Rectal smooth muscle tissue (tissue), 1 donor: ENCODE data around the gene DIP2C.
"Not testable (repeated sequence)": the region's sequence is repeated elsewhere in the genome, so short reads cannot be mapped to it uniquely, and the experiment has no call there.

Experiments
- H3K27ac ChIP-seq: one replicate; pipeline ENCODE4 v1.7.0; 2013; ENCODE audit warnings: low read depth, low read length, inconsistent platforms
- H3K27me3 ChIP-seq: one replicate; pipeline ENCODE4 v1.7.0; 2013; ENCODE audit warnings: low read length; ENCODE audit not compliant: control insufficient read depth, insufficient read depth
- H3K36me3 ChIP-seq: one replicate; pipeline ENCODE4 v1.7.0; 2013; ENCODE audit warnings: low read length; ENCODE audit not compliant: control insufficient read depth, insufficient read depth
- H3K4me1 ChIP-seq: one replicate; pipeline ENCODE4 v1.7.0; 2013; ENCODE audit warnings: low read length; ENCODE audit not compliant: control insufficient read depth, insufficient read depth
- H3K4me3 ChIP-seq: one replicate; pipeline ENCODE4 v1.7.0; 2013; ENCODE audit warnings: low read length
- H3K9ac ChIP-seq: one replicate; pipeline ENCODE4 v1.7.0; 2013; ENCODE audit warnings: low read length

DIP2C gene

GRCh38 chr10:454860-455259 lies 234.6 kb downstream of the DIP2C start:
- no peaks in the 10 kb centered on the region for H3K36me3 ChIP-seq
- no peak overlapping the region for H3K9ac ChIP-seq
- no peaks in the 10 kb centered on the region for H3K27me3 ChIP-seq
- peaks cover 36% of the 10 kb centered on the region for H3K4me1 ChIP-seq
- H3K27ac ChIP-seq, result peak overlapping the region; percentile 73
- H3K4me3 ChIP-seq, result no peak overlapping the region

- Histone ChIP-seq H3K27me3 (no peaks in the 10 kb centered on the region), H3K4me1 (peaks cover 36% of the 10 kb centered on the region), H3K27ac (peak overlapping the region; percentile 73), H3K4me3 (no peak overlapping the region), H3K36me3 (no peaks in the 10 kb centered on the region), H3K9ac (no peak overlapping the region)
Observed at GRCh38 chr10:453647-454046, 235.8 kb downstream of the DIP2C start.

GRCh38 chr10:452512-453426 lies 236.7 kb downstream of the DIP2C start:
- Histone ChIP-seq H3K27ac (peak overlapping the region; percentile 73), H3K9ac (no peak overlapping the region), H3K4me1 (peaks cover 29% of the 10 kb centered on the region), H3K27me3 (no peaks in the 10 kb centered on the region), H3K4me3 (no peak overlapping the region), H3K36me3 (no peaks in the 10 kb centered on the region)

- no peaks in the 10 kb centered on the region for H3K27me3 ChIP-seq
- H3K27ac ChIP-seq, result peak overlapping the region; percentile 73
- no peak overlapping the region for H3K4me3 ChIP-seq
- H3K9ac ChIP-seq, result no peak overlapping the region
- H3K4me1 ChIP-seq, result peaks cover 25% of the 10 kb centered on the region
- no peaks in the 10 kb centered on the region for H3K36me3 ChIP-seq
Observed at GRCh38 chr10:451856-452255, 237.6 kb downstream of the DIP2C start.

- H3K4me3 ChIP-seq, result no peak overlapping the region
Observed at GRCh38 chr10:451021-451471, 238.4 kb downstream of the DIP2C start.

GRCh38 chr10:450463-450862 lies 239.0 kb downstream of the DIP2C start:
- Histone ChIP-seq H3K4me1 (peaks cover 18% of the 10 kb centered on the region), H3K4me3 (no peak overlapping the region), H3K27ac (no peak overlapping the region), H3K27me3 (no peaks in the 10 kb centered on the region), H3K9ac (no peak overlapping the region), H3K36me3 (no peaks in the 10 kb centered on the region)

More at GRCh38 chr10:451021-451471, 238.4 kb downstream of the DIP2C start:
- peak overlapping the region; percentile 73 for H3K27ac ChIP-seq
- no peaks in the 10 kb centered on the region for H3K27me3 ChIP-seq
- H3K36me3 ChIP-seq, result no peaks in the 10 kb centered on the region
- H3K9ac ChIP-seq, result no peak overlapping the region
- H3K4me1 ChIP-seq, result peaks cover 18% of the 10 kb centered on the region

GRCh38 chr10:449331-449730 lies 240.1 kb downstream of the DIP2C start:
- H3K27ac ChIP-seq, H3K9ac ChIP-seq, H3K4me3 ChIP-seq: not testable (repeated sequence)

GRCh38 chr10:443459-443858 lies 246.0 kb downstream of the DIP2C start:
- Histone ChIP-seq H3K4me1 (no peaks in the 10 kb centered on the region), H3K4me3 (no peak overlapping the region), H3K27me3 (no peaks in the 10 kb centered on the region)

More at GRCh38 chr10:449331-449730, 240.1 kb downstream of the DIP2C start:
- H3K27me3 ChIP-seq, H3K36me3 ChIP-seq: not testable (repeated sequence)
- peaks cover 18% of the 10 kb centered on the region for H3K4me1 ChIP-seq

GRCh38 chr10:442209-442608 lies 247.3 kb downstream of the DIP2C start:
- no peaks in the 10 kb centered on the region for H3K4me1 ChIP-seq
- H3K27me3 ChIP-seq, result no peaks in the 10 kb centered on the region
- H3K4me3 ChIP-seq, result no peak overlapping the region
- no peak overlapping the region for H3K27ac ChIP-seq
- no peak overlapping the region for H3K9ac ChIP-seq
- H3K36me3 ChIP-seq, result no peaks in the 10 kb centered on the region

More at GRCh38 chr10:443459-443858, 246.0 kb downstream of the DIP2C start:
- H3K27ac ChIP-seq, result no peak overlapping the region
- H3K36me3 ChIP-seq, result no peaks in the 10 kb centered on the region
- H3K9ac ChIP-seq, result no peak overlapping the region

GRCh38 chr10:441659-442058 lies 247.8 kb downstream of the DIP2C start:
- H3K4me3 ChIP-seq, result no peak overlapping the region
- no peaks in the 10 kb centered on the region for H3K27me3 ChIP-seq
- no peak overlapping the region for H3K27ac ChIP-seq
- no peak overlapping the region for H3K9ac ChIP-seq
- no peaks in the 10 kb centered on the region for H3K4me1 ChIP-seq
- H3K36me3 ChIP-seq, result no peaks in the 10 kb centered on the region

GRCh38 chr10:440127-440526 lies 249.3 kb downstream of the DIP2C start:
- Histone ChIP-seq H3K9ac (no peak overlapping the region), H3K4me3 (no peak overlapping the region), H3K4me1 (no peaks in the 10 kb centered on the region), H3K36me3 (no peaks in the 10 kb centered on the region), H3K27me3 (no peaks in the 10 kb centered on the region), H3K27ac (no peak overlapping the region)

GRCh38 chr10:437698-438490 lies 251.6 kb downstream of the DIP2C start:
- H3K4me3 ChIP-seq, result no peak overlapping the region

More at GRCh38 chr10:437698-438490, 251.6 kb downstream of the DIP2C start:
- Histone ChIP-seq H3K9ac (no peak overlapping the region), H3K4me1 (no peaks in the 10 kb centered on the region), H3K27ac (no peak overlapping the region), H3K27me3 (no peaks in the 10 kb centered on the region), H3K36me3 (no peaks in the 10 kb centered on the region)
